Endothelial cell (in vitro differentiated cells): Measurements from ENCODE around the gene C20orf144. TPM values are rescaled to one million over a fixed set of nuclear protein-coding genes. Genes with fewer than 3 reads are reported as not detected.

ENCODE experiments used
- DNase-seq: peaks from one replicate; pipeline ENCODE4 v3.0.0; 2021; ENCODE audit warnings: low spot score
- H3K27ac Mint-ChIP-seq: one replicate; pipeline ENCODE4 v1.8.0; 2021; ENCODE audit warnings: mixed read lengths, inconsistent platforms; ENCODE audit not compliant: unreplicated experiment
- H3K27me3 Mint-ChIP-seq: one replicate; pipeline ENCODE4 v1.8.0; 2021; ENCODE audit warnings: mild to moderate bottlenecking, moderate library complexity, mixed read lengths, inconsistent platforms; ENCODE audit not compliant: unreplicated experiment
- H3K36me3 Mint-ChIP-seq: one replicate; pipeline ENCODE4 v1.8.0; 2021; ENCODE audit warnings: mild to moderate bottlenecking, low read depth, mixed read lengths, inconsistent platforms; ENCODE audit not compliant: unreplicated experiment
- H3K4me1 Mint-ChIP-seq: one replicate; pipeline ENCODE4 v1.8.0; 2021; ENCODE audit warnings: mild to moderate bottlenecking, mixed read lengths, inconsistent platforms; ENCODE audit not compliant: unreplicated experiment
- H3K4me3 Mint-ChIP-seq: one replicate; pipeline ENCODE4 v1.8.0; 2021; ENCODE audit warnings: mild to moderate bottlenecking, mixed read lengths, inconsistent platforms; ENCODE audit not compliant: unreplicated experiment
- H3K9me3 Mint-ChIP-seq: one replicate; pipeline ENCODE4 v1.8.0; 2021; ENCODE audit warnings: mixed read lengths, inconsistent platforms; ENCODE audit not compliant: unreplicated experiment
- total RNA-seq: library from RNA; stranded (reverse); fragmentation: NEBNext Ultra II Directional; extraction: Animal tissue kit (Norgen Biotek cat#: 25700); gene quantifications from one replicate; pipeline ENCODE4 v1.2.1, GENCODE V29; 2021; ENCODE audit not compliant: unreplicated experiment
- TF ChIP-seq, protein P1 (sequence below): fragments of 200-600 bp; sonication (generic); IDR thresholded peaks from one replicate; pipeline ENCODE4 v1.5.0; 2021; ENCODE audit warnings: antibody characterized with exemption; ENCODE audit not compliant: unreplicated experiment

The C20orf144 gene
- total RNA-seq, 1 donor from 2014 or later = not detected

- H3K36me3 Mint-ChIP-seq = peaks cover under 1% of the 10 kb centered on the region
- DNase-seq = peak; percentile 66
- TF ChIP-seq, protein P1, sequence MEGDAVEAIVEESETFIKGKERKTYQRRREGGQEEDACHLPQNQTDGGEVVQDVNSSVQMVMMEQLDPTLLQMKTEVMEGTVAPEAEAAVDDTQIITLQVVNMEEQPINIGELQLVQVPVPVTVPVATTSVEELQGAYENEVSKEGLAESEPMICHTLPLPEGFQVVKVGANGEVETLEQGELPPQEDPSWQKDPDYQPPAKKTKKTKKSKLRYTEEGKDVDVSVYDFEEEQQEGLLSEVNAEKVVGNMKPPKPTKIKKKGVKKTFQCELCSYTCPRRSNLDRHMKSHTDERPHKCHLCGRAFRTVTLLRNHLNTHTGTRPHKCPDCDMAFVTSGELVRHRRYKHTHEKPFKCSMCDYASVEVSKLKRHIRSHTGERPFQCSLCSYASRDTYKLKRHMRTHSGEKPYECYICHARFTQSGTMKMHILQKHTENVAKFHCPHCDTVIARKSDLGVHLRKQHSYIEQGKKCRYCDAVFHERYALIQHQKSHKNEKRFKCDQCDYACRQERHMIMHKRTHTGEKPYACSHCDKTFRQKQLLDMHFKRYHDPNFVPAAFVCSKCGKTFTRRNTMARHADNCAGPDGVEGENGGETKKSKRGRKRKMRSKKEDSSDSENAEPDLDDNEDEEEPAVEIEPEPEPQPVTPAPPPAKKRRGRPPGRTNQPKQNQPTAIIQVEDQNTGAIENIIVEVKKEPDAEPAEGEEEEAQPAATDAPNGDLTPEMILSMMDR = no peak
- peaks cover 18% of the 10 kb centered on the region for H3K4me1 Mint-ChIP-seq
- H3K4me3 Mint-ChIP-seq = peak overlapping the region; percentile 51
- no peaks in the 10 kb centered on the region for H3K9me3 Mint-ChIP-seq
- peaks cover 31% of the 10 kb centered on the region for H3K27me3 Mint-ChIP-seq
- no peak overlapping the region for H3K27ac Mint-ChIP-seq
These were observed 1.3 kb downstream of the C20orf144 start for GRCh38 chr20:33663161-33664084.

- H3K36me3 Mint-ChIP-seq = peaks cover 6% of the 10 kb centered on the region
These were observed 2.1 kb downstream of the C20orf144 start for GRCh38 chr20:33664085-33664761.

DNA sequence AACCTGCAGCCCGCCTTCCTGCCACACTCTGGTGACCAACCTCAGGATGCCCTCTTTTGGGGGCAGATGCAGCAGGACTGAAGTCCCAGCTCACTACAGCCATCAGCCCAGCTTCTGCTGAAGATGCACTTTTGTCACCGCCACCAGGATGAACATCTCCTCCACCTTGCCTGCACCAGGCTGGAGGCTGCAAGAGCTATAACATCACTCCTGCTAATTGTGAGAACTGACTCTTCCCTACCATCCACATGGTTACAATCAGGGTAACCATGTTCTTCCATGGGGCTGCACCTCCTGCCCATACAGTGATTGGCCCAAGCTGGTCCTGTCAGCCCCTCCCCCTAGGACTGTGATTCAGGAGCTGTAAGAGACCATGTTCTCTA lies 2.6 kb downstream of the C20orf144 start:
- H3K4me1 Mint-ChIP-seq = peaks cover 19% of the 10 kb centered on the region
- no peak overlapping the region for H3K27ac Mint-ChIP-seq
- no peak for DNase-seq
- H3K4me3 Mint-ChIP-seq = no peak overlapping the region
- peaks cover 31% of the 10 kb centered on the region for H3K27me3 Mint-ChIP-seq
- peaks cover 6% of the 10 kb centered on the region for H3K36me3 Mint-ChIP-seq
- H3K9me3 Mint-ChIP-seq = no peaks in the 10 kb centered on the region
- TF ChIP-seq, protein P1 = no peak

More at GRCh38 chr20:33664085-33664761, 2.1 kb downstream of the C20orf144 start:
- H3K4me3 Mint-ChIP-seq = peak overlapping the region; percentile 65
- H3K27ac Mint-ChIP-seq = no peak overlapping the region
- DNase-seq = no peak
- peaks cover 18% of the 10 kb centered on the region for H3K4me1 Mint-ChIP-seq
- H3K9me3 Mint-ChIP-seq = no peaks in the 10 kb centered on the region
- TF ChIP-seq, protein P1 = no peak
- H3K27me3 Mint-ChIP-seq = peaks cover 31% of the 10 kb centered on the region

DNA sequence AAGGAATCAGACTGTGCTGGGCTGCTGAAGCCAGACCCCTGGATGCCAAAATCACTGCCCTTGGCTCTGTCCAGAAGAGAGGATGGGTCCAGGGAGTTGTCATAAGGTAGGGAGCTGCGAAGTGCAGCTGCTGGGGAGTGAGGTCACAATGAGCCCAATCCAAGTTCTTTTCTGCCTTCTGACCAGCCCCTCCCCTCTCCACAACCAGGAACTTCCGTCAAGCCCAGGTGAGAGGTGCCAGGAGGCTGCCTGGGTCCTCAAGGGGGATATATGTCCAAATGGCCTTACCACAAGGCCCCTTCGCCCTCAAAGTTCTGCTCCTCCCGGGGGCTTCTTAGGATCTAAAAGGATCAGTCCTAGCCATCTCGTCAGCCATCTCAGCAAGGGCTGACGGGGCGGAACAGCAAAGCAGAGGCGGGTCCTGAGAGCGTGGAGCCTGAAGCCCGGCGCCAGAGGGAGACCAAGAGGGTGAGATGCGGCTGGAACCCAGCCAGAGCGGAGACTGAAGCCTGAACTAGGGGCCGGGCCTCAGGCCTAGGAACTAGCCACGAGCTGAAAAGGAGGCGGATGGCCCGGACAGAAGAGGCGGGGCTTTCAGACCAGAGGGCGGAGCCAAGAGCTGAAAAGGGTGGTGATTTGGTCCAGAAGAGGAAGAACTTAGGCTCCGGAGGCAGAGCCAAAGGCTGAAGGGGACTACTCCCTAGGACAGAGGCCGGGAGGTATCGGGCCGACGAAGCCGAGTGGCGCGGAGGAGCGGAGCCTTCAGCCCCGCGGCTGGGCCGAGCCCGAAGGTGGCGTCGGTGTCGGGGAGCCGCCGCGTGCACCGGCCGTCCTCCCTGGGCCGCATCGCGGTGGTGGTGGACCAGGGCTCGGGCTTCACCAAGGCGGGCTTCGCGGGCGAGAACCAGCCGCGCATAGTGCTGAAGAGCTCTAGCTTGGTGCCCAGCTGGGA lies 4.4 kb downstream of the C20orf144 start, which contains the start of gene ACTL10:
Gene ACTL10 (plus strand): TSS at position 651 of the 952 bp plus-strand sequence. CDS start 555 bp downstream, outside the sequence.
- Mint-ChIP-seq H3K4me1 (peaks cover 17% of the 10 kb centered on the region), H3K9me3 (no peaks in the 10 kb centered on the region), H3K27ac (no peak within 1 kb of the TSS), H3K4me3 (peak within 1 kb of the TSS; percentile 87), H3K36me3 (peaks cover 6% of the 10 kb centered on the region), H3K27me3 (peaks cover 24% of the 10 kb centered on the region)
- peak; percentile 74 for DNase-seq
- TF ChIP-seq, protein P1 = no peak
